HL-60 (cell line): Measurements from ENCODE around the gene DNAAF3.

Experiments
- DNase-seq, 2 experiments: peaks; one replicate each; pipeline ENCODE4 v3.0.0-alpha.2; 2010 to 2020; ENCODE audit warnings: low read depth in 1 of 2, low spot score in 1 of 2
- H3K27ac ChIP-seq: fragments of 250-450 bp; sonication (Bioruptor Pico); replicated peaks from 2 replicates; pipeline ENCODE4 v1.5.1; 2020; ENCODE audit warnings: mild to moderate bottlenecking, moderate library complexity
- H3K27me3 ChIP-seq: fragments of 250-450 bp; sonication (Bioruptor Pico); 2 replicates; pipeline ENCODE4 v1.5.1; 2021; ENCODE audit warnings: mild to moderate bottlenecking, moderate library complexity; ENCODE audit not compliant: insufficient read depth, poor library complexity, severe bottlenecking
- H3K4me3 ChIP-seq: replicated peaks from 2 replicates; pipeline ENCODE4 v1.5.1; 2011; ENCODE audit warnings: mild to moderate bottlenecking, control low read depth, low read length; ENCODE audit not compliant: insufficient read depth
- GABPA ChIP-seq: IDR thresholded peaks from 2 replicates; pipeline ENCODE4 v1.6.1; 2012; ENCODE audit warnings: low read depth
- POLR2AphosphoS5 ChIP-seq: IDR thresholded peaks from 2 replicates; pipeline ENCODE4 v1.6.1; 2012; ENCODE audit warnings: low read depth
- SPI1 ChIP-seq: IDR thresholded peaks from 2 replicates; pipeline ENCODE4 v1.6.1; 2012; ENCODE audit warnings: low read depth, mild to moderate bottlenecking, borderline replicate concordance
- TF ChIP-seq, protein P1 (sequence below): IDR thresholded peaks from 2 replicates; pipeline ENCODE4 v1.6.1; 2012; ENCODE audit warnings: low read depth; ENCODE audit not compliant: insufficient replicate concordance
- TF ChIP-seq, protein P2 (sequence below): IDR thresholded peaks from one replicate; pipeline ENCODE4 v1.5.1; 2011; ENCODE audit warnings: low read length, control low read depth, inconsistent platforms; ENCODE audit not compliant: insufficient read depth

The DNAAF3 gene

DNA sequence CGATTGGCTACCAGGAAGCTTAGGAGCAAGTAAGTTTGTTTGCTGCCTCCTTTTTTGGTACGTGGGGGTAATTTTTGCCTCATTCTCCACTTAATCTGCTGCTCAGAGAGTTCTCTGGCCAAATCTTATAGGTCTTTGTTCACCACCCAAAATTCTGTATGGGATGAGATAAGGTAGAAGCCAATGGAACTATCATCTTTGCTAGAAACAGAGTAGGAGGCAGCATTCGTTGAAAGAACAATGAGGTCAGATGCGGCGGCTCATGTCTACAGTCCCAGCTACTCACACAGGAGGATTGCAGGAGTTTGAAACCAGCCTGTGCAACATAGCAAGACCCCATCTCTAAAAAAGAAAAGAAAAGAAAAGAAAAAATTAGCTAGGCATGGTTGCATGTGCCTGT lies 5.0 kb upstream of the DNAAF3 start:
- Histone ChIP-seq H3K4me3 (no peak overlapping the region), H3K27ac (no peak overlapping the region), H3K27me3 (peaks cover 33% of the 10 kb centered on the region)
- TF ChIP-seq, protein P1, sequence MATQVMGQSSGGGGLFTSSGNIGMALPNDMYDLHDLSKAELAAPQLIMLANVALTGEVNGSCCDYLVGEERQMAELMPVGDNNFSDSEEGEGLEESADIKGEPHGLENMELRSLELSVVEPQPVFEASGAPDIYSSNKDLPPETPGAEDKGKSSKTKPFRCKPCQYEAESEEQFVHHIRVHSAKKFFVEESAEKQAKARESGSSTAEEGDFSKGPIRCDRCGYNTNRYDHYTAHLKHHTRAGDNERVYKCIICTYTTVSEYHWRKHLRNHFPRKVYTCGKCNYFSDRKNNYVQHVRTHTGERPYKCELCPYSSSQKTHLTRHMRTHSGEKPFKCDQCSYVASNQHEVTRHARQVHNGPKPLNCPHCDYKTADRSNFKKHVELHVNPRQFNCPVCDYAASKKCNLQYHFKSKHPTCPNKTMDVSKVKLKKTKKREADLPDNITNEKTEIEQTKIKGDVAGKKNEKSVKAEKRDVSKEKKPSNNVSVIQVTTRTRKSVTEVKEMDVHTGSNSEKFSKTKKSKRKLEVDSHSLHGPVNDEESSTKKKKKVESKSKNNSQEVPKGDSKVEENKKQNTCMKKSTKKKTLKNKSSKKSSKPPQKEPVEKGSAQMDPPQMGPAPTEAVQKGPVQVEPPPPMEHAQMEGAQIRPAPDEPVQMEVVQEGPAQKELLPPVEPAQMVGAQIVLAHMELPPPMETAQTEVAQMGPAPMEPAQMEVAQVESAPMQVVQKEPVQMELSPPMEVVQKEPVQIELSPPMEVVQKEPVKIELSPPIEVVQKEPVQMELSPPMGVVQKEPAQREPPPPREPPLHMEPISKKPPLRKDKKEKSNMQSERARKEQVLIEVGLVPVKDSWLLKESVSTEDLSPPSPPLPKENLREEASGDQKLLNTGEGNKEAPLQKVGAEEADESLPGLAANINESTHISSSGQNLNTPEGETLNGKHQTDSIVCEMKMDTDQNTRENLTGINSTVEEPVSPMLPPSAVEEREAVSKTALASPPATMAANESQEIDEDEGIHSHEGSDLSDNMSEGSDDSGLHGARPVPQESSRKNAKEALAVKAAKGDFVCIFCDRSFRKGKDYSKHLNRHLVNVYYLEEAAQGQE = no peak
- no peak for TF ChIP-seq GABPA
- TF ChIP-seq, protein P2, sequence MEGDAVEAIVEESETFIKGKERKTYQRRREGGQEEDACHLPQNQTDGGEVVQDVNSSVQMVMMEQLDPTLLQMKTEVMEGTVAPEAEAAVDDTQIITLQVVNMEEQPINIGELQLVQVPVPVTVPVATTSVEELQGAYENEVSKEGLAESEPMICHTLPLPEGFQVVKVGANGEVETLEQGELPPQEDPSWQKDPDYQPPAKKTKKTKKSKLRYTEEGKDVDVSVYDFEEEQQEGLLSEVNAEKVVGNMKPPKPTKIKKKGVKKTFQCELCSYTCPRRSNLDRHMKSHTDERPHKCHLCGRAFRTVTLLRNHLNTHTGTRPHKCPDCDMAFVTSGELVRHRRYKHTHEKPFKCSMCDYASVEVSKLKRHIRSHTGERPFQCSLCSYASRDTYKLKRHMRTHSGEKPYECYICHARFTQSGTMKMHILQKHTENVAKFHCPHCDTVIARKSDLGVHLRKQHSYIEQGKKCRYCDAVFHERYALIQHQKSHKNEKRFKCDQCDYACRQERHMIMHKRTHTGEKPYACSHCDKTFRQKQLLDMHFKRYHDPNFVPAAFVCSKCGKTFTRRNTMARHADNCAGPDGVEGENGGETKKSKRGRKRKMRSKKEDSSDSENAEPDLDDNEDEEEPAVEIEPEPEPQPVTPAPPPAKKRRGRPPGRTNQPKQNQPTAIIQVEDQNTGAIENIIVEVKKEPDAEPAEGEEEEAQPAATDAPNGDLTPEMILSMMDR = no peak
- TF ChIP-seq POLR2AphosphoS5 = no peak
- no peak for TF ChIP-seq SPI1
- no peak for DNase-seq

DNA sequence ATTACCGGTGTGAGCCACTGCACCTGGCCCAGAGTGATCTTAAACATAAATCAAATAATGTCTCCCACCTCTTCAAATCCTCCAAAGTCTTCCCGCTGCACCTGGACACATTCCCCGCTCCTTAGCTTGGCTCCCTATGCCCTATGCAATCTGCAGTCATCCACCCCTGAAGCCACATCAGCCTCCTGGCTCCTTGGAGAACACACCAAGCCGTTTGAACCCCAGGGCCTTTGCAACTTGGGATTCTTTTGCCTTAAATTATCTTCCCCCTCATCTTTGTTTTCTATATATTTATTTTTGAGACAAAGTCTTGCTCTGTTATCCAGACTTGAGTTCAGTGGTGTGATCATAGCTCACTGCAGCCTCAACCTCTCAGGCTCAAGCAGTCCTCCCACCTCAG lies 2.7 kb upstream of the DNAAF3 start:
- no peak for DNase-seq
- peaks cover 24% of the 10 kb centered on the region for H3K27me3 ChIP-seq
- TF ChIP-seq POLR2AphosphoS5 = no peak
- TF ChIP-seq, protein P1 = no peak

DNA sequence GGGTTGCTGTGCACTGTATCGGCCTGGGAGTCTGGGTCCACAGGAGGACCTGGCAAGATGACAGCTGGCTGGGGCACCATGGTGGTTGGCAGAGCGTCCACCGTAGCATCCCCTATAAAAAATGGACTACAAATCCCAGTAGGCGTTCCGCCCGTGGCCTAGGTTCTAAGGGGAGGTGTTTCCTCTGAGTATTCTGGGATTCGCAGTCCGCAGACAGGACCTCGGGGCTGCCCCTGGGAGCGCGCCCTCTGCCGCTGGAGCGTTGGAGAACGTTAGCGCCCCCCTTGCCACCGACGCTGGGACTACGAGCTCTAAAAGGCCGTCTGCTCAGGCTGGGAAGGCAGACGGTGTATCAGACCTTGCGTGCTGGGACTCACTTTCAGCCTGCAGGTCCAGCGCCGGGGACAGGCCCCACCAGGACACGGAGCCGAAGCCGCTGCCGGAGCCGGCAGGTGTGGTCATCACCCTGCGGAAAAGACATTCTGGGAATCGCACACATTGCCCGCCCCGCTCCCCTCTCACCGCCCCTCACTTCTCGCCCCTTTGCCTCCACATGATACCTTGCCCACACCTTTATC lies 372 bp downstream of the DNAAF3 start:
- peak in 1 of 2 experiments; percentile 80 for DNase-seq
- Histone ChIP-seq H3K27me3 (peaks cover 13% of the 10 kb centered on the region), H3K27ac (0 out of 2 replicates have a peak overlapping the region, but pooled peaks have one; percentile 19), H3K4me3 (peak overlapping the region; percentile 53)
- TF ChIP-seq POLR2AphosphoS5 (no peak), SPI1 (no peak), GABPA (no peak)
- TF ChIP-seq, protein P1 = no peak
- TF ChIP-seq, protein P2 = peak; percentile 52

More for the DNA sequence above, 2.7 kb upstream of the DNAAF3 start:
- Histone ChIP-seq H3K4me3 (no peak overlapping the region), H3K27ac (no peak overlapping the region)
